Testis (tissue), 2 donors: ENCODE results near the gene CHERP.

Source experiments
- CTCF ChIP-seq, 3 experiments: fragments of 450-650 bp in 2 of 3; fragments of 200-600 bp in 1 of 3; sonication (generic) in 1 of 3; IDR thresholded peaks; one replicate each; pipeline ENCODE4 v1.5.1; 2016 to 2019; ENCODE audit warnings: antibody characterized with exemption in 3 of 3, mild to moderate bottlenecking in 2 of 3, moderate library complexity in 1 of 3
- POLR2A ChIP-seq: fragments of 450-650 bp; IDR thresholded peaks from one replicate; pipeline ENCODE4 v1.6.1; 2017; ENCODE audit warnings: antibody characterized with exemption, mild to moderate bottlenecking, moderate library complexity

GRCh38 chr19:16476401-16476800, 65.8 kb downstream of the CHERP start:
- no peak for TF ChIP-seq POLR2A
- TF ChIP-seq CTCF (IDR thresholded peaks at IDR 0.05): no peak
